Measurements from ENCODE around the gene CA5A.

CA5A gene

DNA sequence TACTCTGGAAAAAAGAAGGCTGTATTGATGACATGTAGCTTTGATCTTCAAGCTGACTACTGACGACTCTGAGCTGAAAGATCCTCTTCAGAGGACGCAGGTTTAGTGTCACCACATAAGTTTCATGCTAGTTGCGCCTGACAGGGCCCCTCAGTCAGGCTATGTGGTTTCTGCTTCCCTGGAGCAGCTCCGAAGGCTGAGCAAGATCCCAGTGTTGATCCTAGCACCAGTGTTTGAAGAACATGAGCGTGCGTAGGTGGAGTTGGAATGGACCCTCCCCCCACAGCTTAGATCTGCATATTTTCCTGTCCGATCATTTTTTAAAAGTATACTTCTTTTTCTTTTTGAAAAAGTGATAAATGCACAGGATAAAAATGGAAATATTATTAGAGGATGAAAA, 32.2 kb upstream of the CA5A start:
- peak; percentile 47 for DNase-seq (ENCODE audit: low read depth)
- H3K4me3 ChIP-seq (ENCODE audit: low read length): no peak overlapping the region
- TF ChIP-seq, protein P1, sequence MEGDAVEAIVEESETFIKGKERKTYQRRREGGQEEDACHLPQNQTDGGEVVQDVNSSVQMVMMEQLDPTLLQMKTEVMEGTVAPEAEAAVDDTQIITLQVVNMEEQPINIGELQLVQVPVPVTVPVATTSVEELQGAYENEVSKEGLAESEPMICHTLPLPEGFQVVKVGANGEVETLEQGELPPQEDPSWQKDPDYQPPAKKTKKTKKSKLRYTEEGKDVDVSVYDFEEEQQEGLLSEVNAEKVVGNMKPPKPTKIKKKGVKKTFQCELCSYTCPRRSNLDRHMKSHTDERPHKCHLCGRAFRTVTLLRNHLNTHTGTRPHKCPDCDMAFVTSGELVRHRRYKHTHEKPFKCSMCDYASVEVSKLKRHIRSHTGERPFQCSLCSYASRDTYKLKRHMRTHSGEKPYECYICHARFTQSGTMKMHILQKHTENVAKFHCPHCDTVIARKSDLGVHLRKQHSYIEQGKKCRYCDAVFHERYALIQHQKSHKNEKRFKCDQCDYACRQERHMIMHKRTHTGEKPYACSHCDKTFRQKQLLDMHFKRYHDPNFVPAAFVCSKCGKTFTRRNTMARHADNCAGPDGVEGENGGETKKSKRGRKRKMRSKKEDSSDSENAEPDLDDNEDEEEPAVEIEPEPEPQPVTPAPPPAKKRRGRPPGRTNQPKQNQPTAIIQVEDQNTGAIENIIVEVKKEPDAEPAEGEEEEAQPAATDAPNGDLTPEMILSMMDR (conservative IDR thresholded peaks at IDR 0.05; ENCODE audit: low read length): no peak

DNA sequence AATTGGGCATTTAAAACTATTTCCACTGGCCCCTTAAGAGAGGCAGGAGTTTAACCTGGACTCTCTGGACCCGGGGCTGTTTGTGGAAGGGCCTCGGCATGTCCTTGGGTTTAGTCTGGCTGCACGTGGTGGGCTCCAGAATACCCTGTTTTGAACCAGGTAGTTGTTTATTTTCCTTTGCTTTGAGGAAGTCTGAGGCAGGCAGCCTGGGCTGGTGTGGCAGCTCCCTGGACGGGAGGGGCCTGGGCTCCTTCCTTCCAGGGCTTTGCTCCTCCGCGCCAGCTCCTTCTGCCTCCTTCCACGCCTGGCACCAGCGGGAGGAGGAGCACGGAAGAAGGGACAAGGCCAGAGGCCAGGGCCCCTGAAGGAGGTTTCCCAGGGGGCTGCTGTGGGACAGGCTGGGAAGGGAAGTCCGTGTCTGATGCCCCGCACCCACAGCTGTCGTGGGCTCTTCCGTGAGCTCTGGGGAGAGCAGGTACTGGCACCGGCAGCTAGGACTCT, 30.4 kb upstream of the CA5A start:
- H3K4me3 ChIP-seq (ENCODE audit: low read length): peak overlapping the region; percentile 34
- no peak for DNase-seq (ENCODE audit: low read depth)
- TF ChIP-seq, protein P1 (conservative IDR thresholded peaks at IDR 0.05; ENCODE audit: low read length): no peak

DNA sequence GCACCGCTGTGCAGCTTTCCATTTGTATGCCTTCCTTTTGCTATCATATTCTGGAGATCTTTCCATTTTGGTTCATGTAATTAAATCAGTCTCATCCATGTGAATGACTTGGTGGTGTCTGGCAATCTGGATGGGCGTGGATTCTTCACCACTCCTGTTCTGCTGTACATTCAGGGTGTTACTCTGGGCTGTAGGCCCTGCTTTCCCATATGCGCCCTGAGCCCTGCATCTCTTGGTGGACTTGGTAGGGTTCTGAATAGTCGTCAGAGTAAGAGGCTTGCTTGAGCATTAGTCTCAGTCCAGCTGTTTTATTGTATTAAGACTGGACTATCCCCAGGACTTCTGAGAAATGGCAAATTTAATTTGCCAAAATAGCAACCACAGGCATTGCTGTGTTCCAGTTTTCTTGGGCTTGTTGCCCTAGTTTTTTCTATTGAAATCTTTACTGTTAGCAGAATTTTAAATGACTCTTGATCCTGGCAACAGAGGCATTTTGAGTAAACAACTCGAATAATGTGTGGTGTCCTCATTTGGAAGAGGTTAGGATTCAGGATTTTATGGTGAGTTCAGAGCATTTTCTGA, 29.8 kb upstream of the CA5A start:
- peak; percentile 91 for DNase-seq (ENCODE audit: low read depth)
- TF ChIP-seq, protein P1 (conservative IDR thresholded peaks at IDR 0.05; ENCODE audit: low read length): no peak
- no peak overlapping the region for H3K4me3 ChIP-seq (ENCODE audit: low read length)

DNA sequence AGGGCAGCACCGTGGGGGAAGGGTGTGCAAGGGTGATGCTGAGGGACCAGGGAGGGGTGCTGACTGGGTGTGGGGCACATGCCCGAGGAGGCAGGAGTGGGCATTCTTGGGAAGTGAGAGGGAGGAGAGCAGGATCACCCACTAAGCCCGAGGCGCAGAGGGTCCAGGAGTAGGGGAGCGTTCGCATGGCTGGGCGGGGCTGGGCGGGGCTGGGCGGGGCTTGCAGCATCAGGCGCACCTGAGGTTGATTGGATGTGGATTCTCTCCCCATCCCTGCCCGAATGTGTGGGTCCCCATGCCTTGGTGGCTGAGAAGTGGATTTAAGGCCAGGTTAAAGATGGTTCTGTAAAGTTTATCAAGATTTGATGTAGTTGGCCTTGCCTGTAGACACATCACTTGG, 29.1 kb upstream of the CA5A start:
- DNase-seq (ENCODE audit: low read depth): no peak
- no peak overlapping the region for H3K4me3 ChIP-seq (ENCODE audit: low read length)
- TF ChIP-seq, protein P1 (conservative IDR thresholded peaks at IDR 0.05; ENCODE audit: low read length): no peak

DNA sequence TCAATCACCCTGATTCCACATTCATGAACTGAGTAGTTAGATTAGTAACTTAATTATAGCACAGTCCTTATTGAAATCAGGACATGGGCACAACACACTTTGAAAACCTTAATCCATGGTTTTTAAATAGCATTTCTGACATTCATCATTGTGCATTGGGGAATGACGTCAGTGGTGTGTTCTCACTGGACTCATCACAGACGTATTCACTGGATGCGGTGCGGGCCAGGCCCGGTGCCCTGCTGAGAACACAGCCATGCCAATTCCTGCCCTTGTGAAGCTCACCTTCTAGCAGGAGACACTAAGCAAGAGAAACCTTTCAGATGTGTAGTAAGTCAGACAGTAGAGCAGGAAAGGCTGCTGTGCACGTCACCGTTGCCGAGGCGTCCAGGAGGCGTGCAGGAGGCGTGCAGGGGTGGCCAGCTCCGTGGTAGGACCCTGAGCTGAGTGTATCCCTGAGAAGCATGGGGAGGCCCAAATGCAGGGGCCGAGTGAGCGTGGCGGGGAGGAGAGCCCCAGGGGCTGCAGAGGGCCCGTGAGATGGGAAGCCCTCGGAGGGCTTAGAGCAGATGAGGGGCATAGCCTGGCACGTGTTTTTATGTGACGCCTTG, 27.8 kb upstream of the CA5A start:
- peak; percentile 37 for DNase-seq (ENCODE audit: low read depth)
- TF ChIP-seq, protein P1 (conservative IDR thresholded peaks at IDR 0.05; ENCODE audit: low read length): no peak
- H3K4me3 ChIP-seq (ENCODE audit: low read length): no peak overlapping the region

DNA sequence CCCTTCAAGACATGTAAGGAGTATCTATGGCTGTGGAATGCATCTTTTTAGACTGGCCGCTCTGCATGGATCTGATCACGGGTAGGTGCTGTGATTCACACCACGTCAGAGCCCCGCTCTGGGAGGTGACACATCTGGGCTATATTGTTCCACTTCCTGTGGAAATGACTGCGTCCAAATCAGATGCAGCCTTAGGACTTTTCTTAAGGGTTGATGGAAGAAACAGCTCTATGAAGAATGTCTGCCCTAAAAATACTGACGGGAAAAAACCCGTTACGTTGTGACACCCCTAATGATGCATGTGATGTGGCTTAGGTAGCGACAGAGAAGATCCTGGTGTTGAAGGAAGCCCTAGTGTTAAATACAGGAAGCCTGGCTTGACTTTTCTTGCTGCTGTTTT, 27.1 kb upstream of the CA5A start:
- peak overlapping the region; percentile 26; the same call in 1 of the 2 replicates for H3K4me3 ChIP-seq (ENCODE audit: low read length)
- TF ChIP-seq, protein P1 (conservative IDR thresholded peaks at IDR 0.05; ENCODE audit: low read length): no peak

DNA sequence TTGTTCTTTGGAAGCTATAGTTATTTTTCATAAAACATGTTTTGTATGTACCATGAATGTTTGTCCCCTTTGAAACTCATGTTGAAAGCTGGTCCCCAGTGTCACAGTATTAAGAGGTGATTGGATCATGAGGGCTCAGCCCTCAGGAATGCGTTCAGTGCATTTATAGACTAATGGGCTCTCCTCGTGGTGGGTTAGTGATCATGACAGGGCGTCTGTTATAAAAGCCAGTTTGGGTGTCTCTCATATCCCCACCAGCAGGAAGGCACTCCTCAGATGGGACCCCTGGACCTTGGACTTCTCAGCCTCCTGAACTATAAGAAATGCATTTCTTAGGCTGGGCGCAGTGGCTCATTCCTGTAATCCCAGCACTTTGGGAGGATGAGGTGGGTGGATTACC, 25.3 kb upstream of the CA5A start:
- no peak for DNase-seq (ENCODE audit: low read depth)
- H3K4me3 ChIP-seq (ENCODE audit: low read length): no peak overlapping the region
- TF ChIP-seq, protein P1 (conservative IDR thresholded peaks at IDR 0.05; ENCODE audit: low read length): no peak

More for the DNA sequence above, 27.1 kb upstream of the CA5A start:
- peak; percentile 85 for DNase-seq (ENCODE audit: low read depth)

Data from AG10803 (cell line).